H4 (cell line): ENCODE results near the gene PRAME. TPM values are rescaled to one million over a fixed set of nuclear protein-coding genes. Genes with fewer than 3 reads are reported as not detected.
"Not testable (repeated sequence)": the region's sequence is repeated elsewhere in the genome, so short reads cannot be mapped to it uniquely, and the experiment has no call there.

Source experiments
- DNase-seq: peaks from one replicate; pipeline ENCODE4 v3.0.0-alpha.2; 2015; ENCODE audit warnings: low spot score
- total RNA-seq: library from RNA; depleted of rRNA; stranded (reverse); fragments of >200 nt; shearing (Covaris generic); gene quantifications from 2 replicates; pipeline ENCODE4 v1.2.3, GENCODE V29; 2014; rRNA removed

Gene PRAME, protein sequence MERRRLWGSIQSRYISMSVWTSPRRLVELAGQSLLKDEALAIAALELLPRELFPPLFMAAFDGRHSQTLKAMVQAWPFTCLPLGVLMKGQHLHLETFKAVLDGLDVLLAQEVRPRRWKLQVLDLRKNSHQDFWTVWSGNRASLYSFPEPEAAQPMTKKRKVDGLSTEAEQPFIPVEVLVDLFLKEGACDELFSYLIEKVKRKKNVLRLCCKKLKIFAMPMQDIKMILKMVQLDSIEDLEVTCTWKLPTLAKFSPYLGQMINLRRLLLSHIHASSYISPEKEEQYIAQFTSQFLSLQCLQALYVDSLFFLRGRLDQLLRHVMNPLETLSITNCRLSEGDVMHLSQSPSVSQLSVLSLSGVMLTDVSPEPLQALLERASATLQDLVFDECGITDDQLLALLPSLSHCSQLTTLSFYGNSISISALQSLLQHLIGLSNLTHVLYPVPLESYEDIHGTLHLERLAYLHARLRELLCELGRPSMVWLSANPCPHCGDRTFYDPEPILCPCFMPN
- total RNA-seq = 1.9 and 3.6 TPM in 2 replicates

DNA sequence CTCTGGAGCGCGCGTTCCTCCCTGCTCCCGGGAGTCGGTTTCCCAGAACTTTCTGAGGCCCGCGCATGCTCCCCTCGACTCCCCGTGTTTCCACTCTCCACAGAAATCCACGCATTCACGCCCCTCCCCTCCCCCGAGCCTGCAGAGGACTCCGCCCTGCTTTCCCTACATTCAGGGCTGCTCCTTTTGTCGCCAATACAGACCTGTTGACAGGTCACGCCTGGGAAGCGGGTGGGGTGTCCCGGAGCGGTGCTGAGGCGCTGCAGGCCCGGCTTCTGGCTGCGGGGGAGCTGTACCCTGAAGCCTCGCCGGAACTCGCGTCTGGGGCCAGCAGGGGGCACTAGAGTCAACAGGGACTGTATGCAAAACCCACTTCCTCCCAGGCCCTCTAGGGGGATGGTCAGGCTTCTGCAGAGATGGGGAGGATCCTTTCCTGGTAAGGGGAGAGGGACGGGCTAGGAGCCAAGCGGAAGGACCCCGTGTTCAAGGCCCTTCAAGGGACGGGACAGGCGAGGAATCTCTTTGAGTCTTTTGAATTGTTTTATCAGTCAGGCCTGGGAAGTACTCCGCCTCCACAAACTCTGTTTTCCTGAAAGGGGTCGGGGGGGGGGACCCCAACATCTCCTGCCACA lies at the start of gene PRAME:
Gene PRAME, minus strand, starts transcription at position 294 of the 632 bp plus-strand sequence. CDS start 2,433 bp downstream, outside the sequence.
- peak; percentile 70 for DNase-seq

DNA sequence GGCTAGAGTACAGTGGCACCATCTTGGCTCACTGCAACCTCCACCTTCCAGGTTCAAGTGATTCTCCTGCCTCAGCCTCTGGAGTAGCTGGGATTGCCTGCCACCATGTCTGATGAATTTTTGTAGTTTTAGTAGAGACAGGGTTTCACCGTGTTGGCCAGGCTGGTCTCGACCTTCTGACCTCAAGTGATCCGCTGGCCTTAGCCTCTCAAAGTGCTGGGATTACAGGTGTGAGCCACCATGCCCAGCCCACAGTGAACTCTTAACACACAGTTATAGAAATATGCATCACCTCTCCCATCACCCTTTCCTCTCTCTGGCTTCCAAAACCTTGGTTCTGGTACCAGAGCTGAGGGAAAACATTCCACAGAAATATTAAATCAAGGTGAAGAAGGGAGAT lies 49.0 kb upstream of the PRAME start:
- not testable (repeated sequence) for DNase-seq

DNA sequence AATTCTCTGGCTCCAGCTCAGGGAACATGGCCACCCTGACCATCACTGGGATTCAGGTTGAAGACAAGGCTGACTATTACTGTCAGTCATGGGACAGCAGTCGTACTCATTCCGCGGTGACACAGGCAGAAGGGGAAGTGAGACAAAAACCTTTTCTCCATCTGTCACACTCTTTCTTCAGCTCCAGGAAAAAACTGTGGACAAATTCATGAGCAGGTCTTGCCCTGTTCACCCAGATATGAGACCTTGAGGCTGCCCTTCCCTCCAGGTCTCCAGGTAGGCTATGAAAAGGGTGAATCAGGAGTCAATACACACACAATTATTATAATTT lies 46.0 kb upstream of the PRAME start:
- DNase-seq = no peak

DNA sequence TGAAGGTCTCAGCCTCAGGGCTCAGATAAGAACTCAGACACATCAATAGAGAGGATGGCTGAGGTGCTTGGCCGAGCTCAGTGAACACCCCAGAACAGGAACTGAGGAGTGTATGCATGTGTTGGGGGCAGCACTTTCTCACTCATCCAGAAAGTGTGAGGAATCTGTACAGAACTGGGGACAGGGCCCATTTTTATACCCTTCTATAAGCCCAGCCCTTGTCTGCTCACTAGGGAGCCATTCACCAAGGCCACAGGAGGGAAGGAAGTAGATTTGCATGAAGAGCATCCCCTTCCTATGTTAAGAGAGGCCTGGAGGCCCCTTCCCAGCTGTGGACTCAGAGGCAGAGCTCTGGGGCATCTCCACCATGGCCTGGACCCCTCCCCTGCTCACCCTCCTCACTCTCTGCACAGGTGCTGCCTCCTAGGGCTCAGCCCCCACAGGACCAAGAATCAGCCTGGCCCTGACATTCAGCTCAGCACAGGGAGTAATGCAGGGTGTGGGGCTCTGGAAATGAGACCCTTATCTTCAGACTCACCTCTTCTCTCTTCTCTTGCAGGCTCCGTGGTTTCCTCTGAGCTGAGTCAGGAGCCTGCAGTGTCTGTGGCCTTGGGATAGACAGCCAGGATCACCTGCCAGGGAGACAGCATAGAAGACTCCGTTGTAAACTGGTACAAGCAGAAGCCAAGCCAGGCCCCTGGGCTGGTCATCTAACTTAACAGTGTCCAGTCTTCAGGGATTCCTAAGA lies 45.4 kb upstream of the PRAME start:
- DNase-seq = no peak

DNA sequence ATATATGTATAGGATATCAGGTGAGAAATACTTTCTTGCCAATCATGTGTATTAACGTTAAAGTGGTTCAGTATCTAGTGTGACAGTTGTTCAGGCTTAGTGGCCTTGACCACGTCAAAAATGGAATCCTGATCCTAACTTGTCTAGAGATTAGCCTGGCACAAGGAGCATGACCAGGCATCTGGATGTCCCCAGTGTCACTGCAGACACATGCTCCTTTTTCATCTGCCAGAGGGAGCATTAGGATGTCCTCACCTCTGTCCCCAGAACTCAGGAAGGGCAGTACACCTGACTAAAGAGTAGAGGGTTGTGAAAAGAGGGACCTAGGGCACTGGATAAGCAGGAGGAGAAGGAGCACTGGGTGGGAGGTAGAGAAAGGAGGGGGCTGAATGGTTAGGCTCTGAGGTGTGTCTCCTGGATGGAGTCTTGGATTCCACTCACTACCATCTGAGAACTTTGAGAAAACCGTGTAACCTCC lies 44.4 kb upstream of the PRAME start:
- no peak for DNase-seq

DNA sequence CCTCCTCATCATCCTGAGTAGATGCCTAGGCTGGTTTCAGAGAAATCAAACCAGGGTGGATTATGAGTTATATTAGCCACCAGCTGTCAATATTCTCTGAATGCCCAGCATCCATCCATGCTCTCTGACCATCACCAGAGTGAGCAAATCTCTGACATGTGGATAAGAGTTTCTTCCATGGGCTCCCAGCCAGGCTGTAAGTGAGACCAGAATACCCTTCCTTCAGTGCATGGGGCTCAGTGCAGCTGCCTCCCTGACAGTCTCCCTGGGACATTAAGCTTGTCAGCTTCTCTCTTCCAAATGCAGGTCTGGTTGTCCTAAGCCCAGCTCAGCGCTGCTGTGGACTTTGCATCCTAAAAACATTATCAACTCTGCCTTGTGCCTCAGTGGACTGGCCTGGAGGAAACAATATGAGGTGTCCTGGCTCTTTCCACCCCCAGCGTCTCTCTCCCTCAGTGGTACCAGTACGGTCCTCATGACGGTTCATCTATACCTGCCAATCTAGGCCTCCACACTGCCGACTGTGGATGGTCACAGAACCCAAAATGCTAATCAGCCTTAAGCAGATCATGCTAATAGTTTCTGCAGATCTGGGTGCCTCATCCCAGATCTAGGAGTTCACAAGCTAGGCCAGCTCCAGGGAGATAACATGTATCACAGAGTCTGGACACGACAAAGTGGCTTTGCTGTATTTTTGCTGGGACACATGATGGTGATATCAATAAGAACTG lies 41.6 kb upstream of the PRAME start:
- DNase-seq = no peak

DNA sequence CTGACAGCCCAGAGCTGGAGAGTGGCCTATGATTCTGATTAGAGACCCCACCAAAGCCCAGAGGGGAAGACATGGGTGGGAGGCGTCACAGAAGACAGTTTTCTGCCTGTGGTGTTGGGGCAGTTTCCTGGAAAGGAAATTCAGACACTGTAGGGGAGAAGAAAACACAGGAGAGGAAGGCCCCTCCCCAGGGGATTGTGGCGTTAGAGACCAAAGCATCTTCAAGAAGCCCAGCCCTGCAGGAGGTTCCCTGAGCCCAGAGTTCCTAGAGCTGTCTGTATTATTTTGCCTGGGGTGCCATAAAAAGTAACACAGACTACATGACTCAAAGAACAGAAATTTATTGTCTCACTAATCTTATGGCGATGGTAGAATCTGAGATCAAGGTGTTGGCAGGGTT lies 40.2 kb upstream of the PRAME start:
- no peak for DNase-seq

DNA sequence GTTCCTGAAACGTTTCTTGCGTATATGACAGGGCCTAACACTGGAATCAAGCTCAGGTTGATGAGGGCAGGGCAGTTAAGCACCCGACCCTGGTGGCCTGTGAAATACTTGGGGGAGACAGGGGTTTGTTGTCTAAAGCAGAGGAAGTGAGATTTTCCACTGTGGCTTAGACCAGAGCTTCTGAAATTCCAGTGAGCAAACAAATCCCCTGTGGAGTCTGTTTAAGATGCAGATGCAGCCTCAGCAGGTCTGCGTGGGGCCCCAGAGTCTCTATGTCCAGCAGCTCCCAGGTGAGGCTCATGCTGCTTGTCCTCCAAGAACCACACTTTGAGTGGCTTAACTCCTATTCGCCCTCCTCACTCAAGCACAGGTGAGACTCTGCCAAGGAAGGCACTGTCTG lies 39.1 kb upstream of the PRAME start:
- DNase-seq = no peak

DNA sequence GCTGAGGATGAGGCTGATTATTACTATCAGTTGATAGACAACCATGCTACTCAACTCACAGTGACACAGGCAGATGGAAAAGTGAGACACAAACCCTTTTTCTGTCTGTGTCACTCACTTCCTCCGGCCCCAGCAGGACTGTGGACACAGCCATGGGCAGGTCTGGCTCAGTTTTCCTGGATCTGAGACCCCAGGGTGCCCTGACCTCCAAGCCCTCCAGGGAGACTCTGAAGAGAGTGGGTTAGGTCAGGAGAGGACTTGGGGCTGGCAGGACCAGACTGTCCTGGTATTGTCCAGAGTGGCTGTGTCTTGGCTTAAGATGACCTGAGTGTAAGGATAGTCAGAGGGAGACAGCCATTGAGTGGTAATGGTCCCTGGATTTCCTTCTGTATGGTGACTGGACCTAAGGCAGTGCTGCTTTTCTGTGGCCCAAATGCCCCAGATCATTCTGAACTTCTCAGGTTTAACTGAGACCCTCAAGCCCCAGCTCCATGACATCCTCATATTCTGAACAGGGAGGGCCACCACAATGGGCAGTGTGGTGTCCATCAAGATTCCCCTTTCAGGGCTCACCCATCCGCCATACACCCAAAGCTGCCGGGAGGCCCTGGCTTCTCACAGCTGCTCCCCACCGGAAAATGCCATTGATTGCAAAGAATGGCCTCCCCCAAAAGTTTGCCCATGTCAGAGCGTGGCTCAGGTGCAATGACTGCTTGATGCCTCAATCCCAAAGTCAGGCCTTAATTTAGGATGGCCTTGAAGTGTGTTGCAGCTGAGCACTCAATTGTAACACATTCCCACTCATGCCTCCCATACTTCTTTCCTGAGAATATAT lies 36.2 kb upstream of the PRAME start:
- DNase-seq = no peak

DNA sequence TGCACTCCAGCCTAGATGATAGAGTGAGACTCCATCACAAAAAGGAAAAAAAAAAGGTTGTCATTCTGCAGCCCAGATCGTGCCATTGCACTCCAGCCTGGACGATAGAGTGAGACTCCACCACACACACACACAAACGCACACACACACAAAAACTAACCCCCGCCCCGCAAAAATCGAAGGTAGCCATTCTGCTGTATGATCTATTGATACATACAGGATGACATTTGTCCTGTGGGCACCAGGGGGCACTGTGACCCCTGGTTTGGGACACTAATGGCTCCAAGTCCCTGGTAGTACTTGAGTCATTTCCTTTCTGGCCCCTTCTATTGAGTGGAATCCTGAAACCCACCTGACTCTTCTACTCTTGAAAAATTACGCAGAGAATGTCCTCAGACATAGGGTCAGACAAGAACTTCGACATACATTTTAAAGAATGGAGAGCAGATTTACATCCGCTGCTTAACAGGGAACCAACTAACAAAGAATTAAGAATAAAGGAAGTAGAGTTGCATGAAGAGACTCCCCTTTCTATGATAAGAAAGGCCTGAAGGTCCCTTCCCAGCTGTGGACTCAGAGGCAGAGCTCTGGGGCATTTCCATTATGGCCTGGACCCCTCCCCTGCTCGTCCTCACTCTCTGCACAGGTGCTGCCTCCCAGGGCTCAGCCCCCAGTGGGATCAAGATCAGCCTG lies 35.0 kb upstream of the PRAME start:
- peak; percentile 39 for DNase-seq

DNA sequence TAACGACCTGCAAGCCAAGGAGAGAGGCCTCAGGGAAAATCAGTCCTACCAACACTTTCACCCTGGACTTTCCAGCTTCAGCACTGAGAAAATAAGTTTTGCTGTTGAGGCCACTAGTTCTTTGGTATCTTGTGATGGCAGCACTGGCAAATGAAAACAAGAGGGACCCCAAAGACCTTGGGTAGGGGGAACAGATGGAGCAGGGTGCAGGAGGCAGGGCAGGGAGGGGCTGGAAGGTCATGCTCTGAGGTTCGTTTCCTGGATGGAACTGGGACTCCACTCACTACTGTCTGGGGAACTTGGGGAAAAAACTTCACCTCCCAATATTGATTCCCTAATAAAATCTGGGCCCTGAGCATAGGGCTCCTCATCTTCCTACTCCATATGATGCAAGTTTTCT lies 34.2 kb upstream of the PRAME start:
- DNase-seq = no peak

DNA sequence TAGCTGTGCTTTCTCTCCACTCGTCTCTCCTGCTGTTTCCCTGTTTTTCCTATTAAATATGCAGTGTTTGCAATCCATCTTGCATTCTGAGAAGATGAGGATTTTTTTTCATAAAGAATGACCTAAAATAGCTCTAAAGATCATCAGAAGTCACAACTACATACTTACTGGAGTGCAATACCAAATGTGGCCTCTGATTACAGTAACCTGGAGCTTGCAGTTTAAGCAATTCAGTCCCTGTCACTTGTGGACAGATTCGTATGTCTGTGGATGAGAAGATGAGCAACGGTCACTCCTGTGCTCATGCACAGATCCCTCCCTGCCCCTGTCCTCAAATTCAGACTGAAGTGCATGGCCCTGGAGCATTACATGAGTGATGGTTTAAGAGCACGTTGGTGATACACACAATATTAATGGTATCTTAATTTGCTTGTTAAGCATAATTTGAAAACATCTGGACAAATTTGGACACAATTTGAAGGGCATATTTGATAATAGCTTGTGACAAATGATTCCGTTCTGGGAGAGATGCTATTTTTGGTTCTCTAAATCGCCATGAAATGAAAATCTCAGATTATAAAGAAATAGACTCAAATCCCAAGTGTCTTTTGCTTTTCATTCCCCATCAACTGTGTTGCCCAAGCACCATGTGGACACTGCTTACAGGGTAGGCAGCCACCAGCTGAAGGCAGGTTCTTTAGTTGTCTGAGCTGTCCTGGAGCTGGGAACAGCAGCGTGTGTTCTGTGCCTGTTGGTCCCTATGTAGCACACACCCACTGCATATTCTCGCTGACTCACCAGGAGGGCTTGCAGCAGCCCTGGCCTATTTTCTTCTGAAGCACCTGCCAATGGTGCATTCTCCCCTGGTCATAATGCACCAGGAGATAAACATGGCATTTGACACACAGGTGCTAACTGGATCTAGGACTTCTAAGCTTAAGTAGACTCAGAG lies 32.6 kb upstream of the PRAME start:
- no peak for DNase-seq

DNA sequence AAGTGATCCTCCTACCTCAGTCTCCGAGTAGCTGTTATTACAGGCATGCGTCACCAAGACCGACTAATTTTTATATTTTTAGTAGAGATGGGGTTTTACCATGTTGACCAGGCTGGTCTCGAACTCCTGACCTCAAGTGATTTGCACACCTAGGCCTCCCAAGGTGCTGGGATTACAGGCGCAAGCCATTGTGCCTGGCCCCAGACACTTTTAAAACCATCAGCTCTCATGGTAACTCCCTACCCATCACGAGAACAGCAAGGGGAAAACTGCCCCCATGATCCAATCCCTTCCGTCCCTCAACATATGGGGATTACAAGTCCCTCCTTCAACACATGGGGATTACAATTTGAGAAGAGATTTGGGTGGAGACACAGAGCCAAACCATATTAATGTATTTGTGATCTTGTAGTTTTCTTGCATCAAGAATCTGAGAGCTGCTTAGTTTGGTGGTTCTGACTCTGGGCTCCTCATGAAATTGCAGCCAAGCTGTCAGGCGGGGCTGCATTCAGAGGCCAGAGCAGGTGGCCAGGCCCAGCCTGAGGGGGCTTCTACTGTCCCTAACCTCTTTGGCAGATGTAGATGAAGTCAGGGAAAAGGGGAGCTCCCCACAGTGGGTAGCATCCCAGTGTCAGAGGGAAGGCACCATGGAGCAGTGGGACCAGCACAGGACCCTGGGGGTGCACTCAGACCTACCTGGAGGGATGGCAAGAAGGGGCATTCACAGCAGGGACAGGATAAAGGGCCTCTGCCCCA lies 31.2 kb upstream of the PRAME start:
- no peak for DNase-seq

DNA sequence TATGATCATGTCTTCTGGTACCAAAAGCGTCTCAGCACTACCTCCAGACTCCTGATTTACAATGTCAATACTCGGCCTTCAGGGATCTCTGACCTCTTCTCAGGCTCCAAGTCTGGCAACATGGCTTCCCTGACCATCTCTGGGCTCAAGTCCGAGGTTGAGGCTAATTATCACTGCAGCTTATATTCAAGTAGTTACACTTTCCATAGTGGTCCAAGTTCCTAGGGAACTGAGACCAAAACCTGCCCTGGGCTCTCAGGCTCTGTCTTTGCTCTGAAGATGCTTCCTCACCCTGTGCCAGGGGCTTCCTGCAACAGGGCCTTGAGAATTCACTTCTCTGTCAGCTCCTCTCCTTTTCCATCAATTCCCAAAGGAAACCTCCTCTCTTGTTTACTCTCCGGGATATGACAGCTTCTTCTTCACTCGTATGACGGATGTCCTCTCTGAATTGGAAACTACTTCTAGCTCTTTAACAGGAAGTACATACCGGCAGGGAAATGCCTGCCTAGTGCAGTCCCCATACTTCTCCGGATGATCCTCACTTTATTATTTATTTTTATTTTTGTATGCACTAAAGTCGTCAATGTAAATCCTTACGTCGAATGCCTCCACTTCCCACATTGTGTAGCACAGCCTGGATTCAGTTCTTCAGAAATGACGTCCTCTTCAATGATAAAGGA lies 29.6 kb upstream of the PRAME start:
- DNase-seq = no peak

DNA sequence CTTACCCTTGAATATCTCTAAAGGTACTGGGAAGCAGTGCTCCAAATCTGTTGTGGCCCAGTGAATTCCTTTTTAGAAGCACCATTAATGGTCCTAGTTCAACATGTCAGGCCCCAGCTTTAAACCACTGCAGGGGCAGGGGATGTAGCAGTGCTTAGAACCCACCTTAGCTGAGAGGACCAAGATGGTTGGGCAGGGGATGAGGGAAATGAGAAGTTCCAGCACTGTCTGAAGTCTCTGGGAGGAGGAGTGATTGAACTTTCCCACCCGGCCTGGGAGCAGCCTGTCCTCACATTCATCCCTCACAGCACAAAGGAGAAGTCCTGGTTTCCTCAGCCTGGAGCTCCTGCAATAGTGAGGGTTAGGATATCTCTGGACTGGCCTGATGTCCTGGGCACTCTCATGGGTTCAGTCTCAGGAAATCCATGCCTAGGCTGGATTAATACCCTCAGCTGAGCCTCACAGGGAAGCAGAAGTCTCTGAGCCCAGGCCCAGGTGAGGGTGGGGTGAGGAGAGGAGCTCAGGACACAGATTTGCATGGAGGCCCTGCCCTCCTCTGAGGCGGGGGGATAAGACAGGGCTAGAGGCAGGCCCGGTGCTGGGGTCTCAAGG lies 28.6 kb upstream of the PRAME start:
- no peak for DNase-seq

DNA sequence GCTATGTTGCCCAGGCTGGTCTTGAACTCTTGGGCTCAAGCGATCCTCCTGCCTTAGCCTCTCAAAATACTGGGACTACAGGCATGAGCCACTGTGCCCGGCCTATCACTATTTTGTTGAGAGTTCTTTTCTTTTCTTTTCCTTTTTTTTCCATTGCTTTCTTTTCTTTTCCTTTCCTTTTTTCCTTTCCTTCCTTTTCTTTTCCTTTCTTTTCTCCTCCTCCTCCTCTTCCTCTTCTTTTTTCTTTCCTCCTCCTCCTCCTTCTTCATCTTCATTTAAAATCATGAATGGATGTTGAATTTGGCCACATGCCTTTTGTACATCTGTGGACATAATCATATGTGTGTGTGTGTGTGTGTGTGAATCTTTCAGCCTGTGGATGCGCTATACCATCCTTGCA lies 25.7 kb upstream of the PRAME start:
- no peak for DNase-seq

DNA sequence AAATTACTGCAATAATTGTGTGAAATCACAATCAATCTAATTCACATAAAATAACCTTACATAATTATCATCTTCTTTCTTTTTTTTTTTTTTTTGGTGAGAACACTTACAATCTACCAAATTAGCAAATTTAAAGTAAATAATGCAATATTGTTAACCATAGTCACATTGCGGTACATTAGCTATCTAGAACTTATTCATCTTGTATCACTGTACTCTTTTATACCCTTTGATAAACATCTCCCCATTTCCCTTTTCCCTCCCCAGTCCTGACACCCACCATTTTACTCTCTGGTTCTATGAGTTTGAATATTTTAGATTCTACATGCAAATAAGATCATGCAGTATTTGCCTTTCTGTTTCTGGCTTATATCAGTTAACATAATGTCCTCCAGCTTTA lies 24.0 kb upstream of the PRAME start:
- no peak for DNase-seq
